Kidney epithelial cell (primary cell): Measurements from ENCODE around the gene FBL. TPM values are rescaled to one million over a fixed set of nuclear protein-coding genes. Genes with fewer than 3 reads are reported as not detected.

ENCODE experiments used
- DNase-seq: peaks from one replicate; pipeline ENCODE4 v3.0.0-alpha.2; 2010; ENCODE audit warnings: low read depth
- H3K27me3 ChIP-seq: 2 replicates; pipeline ENCODE4 v1.6.0; 2011; ENCODE audit warnings: low read length; ENCODE audit not compliant: control insufficient read depth, insufficient read depth
- H3K36me3 ChIP-seq: 2 replicates; pipeline ENCODE4 v1.5.1; 2011; ENCODE audit warnings: low read length; ENCODE audit not compliant: control insufficient read depth, insufficient read depth
- H3K4me3 ChIP-seq: 2 replicates; pipeline ENCODE4 v1.5.1; 2011; ENCODE audit warnings: low read depth, mild to moderate bottlenecking, control low read depth, low read length
- CTCF ChIP-seq: IDR thresholded peaks from 2 replicates; pipeline ENCODE4 v1.5.1; 2011; ENCODE audit warnings: mild to moderate bottlenecking, moderate library complexity, low read length, control low read depth, inconsistent platforms; ENCODE audit not compliant: insufficient read depth, poor library complexity, severe bottlenecking
- total RNA-seq: library from RNA; depleted of rRNA; stranded (reverse); fragments of >200 nt; gene quantifications from 2 replicates; pipeline ENCODE4 v1.2.3, GENCODE V29; 2015

FBL gene
- total RNA-seq, 1 donor from 2014 or later, result 224 TPM

- Histone ChIP-seq H3K4me3 (no peak overlapping the region), H3K27me3 (no peaks in the 10 kb centered on the region), H3K36me3 (no peaks in the 10 kb centered on the region)
- TF ChIP-seq CTCF, result no peak
- DNase-seq, result no peak
These were observed 43.2 kb downstream of the FBL start for GRCh38 chr19:39802958-39803357.

DNA sequence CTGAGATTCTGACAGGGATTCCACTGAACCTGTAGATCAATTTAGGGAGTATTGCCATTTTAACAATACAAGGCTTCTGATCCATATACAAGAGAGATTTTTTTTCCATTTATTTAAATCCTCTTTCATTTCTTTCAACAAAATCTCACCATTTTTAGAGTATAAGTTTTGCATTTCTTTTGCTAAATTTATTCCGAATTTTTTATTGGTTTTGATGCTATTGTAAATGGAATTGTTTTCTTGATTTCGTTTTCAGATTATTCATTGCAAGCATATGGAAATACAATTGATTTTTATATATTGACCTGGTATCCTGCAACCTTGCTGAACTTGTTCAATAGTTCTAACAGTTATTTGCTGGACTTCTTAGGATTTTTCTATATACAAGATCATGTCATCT is 49.1 kb downstream of the FBL start:
- Histone ChIP-seq H3K27me3 (peaks cover 2% of the 10 kb centered on the region), H3K4me3 (no peak overlapping the region), H3K36me3 (no peaks in the 10 kb centered on the region)
- no peak for TF ChIP-seq CTCF
- DNase-seq, result no peak

GRCh38 chr19:39796000-39796498 is 50.1 kb downstream of the FBL start:
- no peak overlapping the region for H3K4me3 ChIP-seq
- peaks cover 2% of the 10 kb centered on the region for H3K27me3 ChIP-seq
- DNase-seq, result no peak
- no peak for TF ChIP-seq CTCF
- no peaks in the 10 kb centered on the region for H3K36me3 ChIP-seq

DNA sequence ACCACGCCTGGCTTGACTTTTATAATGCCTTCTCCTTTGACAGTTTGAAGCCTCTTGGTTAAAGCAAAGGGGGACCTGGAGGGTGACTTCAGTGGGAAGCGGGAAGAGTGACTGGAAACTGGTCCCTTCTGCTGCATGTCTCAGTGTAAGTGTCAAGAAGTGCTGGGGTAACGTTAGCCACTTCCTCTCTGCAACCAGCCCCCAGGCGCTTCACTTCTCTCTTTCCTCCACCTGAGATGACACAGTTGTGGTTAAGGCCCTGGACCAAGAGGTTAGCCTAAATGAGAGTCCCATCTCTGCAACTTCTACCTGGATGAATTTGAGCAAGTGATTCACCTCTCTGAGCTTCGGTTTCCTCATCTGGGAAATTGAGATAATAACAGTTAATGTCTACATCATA is 51.2 kb downstream of the FBL start:
- no peak for DNase-seq
- Histone ChIP-seq H3K36me3 (no peaks in the 10 kb centered on the region), H3K27me3 (peaks cover 2% of the 10 kb centered on the region), H3K4me3 (no peak overlapping the region)
- no peak for TF ChIP-seq CTCF

DNA sequence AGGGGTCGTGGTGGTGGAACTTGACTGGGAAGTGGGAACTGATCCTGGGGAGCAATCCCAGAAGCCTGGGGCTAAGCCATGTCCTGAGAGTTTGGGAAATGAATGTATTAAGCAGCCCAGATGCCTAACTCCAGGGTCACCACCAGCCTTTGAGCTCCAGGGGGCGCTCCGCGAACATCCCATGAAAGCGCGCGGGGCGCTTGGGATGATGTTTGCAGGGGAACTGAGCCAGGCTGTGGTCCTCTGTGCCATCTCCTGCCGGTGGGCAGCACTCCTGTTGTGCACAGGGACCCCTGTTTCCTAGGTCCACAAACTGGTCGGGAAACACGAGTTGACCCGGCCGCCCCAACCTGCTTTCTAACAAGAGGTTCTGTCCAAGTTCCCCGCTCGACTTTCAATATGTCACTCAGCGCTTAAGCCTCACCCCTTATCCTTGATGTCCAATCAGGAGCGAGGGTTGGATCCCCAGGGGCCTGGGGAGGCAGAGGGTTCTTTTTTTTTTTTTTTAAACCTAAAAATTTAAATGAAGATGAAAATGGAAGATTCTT is 53.1 kb downstream of the FBL start:
- DNase-seq, result peak; percentile 18
- TF ChIP-seq CTCF, result peak; percentile 96
- H3K4me3 ChIP-seq, result no peak overlapping the region
- no peaks in the 10 kb centered on the region for H3K36me3 ChIP-seq
- H3K27me3 ChIP-seq, result peaks cover 2% of the 10 kb centered on the region

GRCh38 chr19:39788244-39788643 is 57.9 kb downstream of the FBL start:
- Histone ChIP-seq H3K4me3 (no peak overlapping the region), H3K27me3 (no peaks in the 10 kb centered on the region), H3K36me3 (no peaks in the 10 kb centered on the region)
- no peak for DNase-seq
- no peak for TF ChIP-seq CTCF

Other genes with a start within 250 kb of the FBL start
- not detected in 2 replicates for gene LGALS13, start 243.9 kb downstream of the FBL start, total RNA-seq
- gene LGALS16, start 190.5 kb downstream of the FBL start, total RNA-seq, result not detected in 2 replicates
- gene LGALS14, start 141.9 kb downstream of the FBL start, total RNA-seq, result not detected in 2 replicates
- gene CLC, start 108.3 kb downstream of the FBL start, total RNA-seq, result not detected in 2 replicates
- gene LEUTX, start 67.5 kb downstream of the FBL start, total RNA-seq, result not detected in 2 replicates
- 19.3 and 26.6 TPM in 2 replicates for gene DYRK1B, start 12.2 kb downstream of the FBL start, total RNA-seq
- 0.17 and 0.89 TPM in 2 replicates for gene FCGBP, start 88.3 kb upstream of the FBL start, total RNA-seq
- gene PSMC4, start 124.8 kb upstream of the FBL start, total RNA-seq, result 105 and 149 TPM in 2 replicates
- gene ZNF546, start 150.7 kb upstream of the FBL start, total RNA-seq, result 0.42 and 6.0 TPM in 2 replicates
- 4.1 and 12.4 TPM in 2 replicates for gene ZNF780B, start 209.9 kb upstream of the FBL start, total RNA-seq
- 11.2 and 18.6 TPM in 2 replicates for gene ZNF780A, start 244.6 kb upstream of the FBL start, total RNA-seq